Measurements from ENCODE around the gene LRTM1.

The LRTM1 gene

DNA sequence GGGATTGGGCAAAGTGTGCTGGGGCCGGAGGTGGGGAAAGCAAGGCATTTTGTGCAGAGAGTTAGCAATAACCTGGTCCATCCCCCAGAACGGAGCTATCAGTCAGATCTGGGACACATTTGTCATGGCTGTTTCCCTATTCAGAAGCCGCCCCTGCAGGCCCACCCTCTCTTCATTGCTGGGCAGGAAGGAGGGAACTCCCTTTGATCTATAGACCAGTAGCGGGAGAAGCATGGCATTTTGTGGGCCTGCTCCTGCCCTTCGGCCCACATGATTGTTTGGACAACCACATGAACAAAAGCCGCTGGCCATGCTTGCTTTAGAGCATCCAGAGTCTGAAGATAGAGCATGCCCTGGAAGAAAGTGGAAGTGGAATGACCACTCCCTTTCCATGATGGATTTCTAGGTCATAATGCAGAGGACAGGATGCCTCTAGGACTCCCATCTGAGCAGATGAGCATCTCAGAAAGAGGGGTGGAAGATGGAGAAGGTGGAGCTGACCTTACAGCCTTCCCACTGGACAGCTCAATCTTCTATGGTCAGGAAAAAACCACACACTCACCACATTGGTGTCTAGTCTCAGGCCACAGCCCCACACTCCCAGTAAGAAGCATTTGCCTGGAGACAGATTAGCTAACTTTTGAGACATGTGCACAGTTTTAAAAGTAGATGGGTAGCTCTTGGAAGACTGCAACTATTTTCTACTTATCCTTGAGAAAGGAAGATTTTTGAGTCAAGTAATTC is 11.9 kb upstream of the LRTM1 start:
- DNase-seq, result no peak

DNA sequence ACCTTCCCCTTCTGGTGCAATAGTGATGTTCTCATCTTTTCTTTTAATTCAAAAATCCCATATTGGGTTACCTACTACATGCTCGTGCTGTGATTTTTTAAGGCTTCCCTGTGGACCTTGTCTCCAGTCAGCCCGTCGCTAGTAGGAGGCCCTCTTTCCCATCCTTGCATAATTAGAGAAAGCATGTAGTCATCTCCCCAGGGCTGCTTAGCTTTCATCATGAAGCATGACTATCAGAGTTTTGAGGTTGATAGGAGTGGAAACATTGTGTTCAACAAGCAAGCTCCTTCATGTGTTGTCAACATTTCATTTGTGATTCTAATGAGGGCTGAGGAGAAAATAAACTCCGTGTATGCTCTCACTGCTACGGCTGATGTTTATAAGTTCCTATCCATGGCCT is 8.7 kb upstream of the LRTM1 start:
- DNase-seq, result no peak

DNA sequence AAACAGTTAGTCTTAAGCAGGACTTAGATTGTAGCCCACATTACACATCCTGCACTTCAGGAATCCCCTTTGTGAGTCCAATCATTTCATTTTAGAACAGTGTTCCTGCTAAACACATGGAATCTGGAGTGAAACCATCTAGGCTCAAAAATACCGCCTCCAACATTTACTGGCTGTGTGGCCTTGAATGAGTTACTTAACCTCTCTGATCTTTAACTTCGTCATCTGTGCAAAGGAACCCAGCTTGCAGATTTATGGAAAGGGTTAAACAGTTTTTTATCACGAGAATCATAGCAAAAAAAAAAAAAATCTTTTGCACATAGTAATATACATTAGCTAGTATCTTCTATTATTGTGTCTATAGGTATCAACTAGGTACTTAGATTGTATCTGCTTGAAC is 8.0 kb upstream of the LRTM1 start:
- no peak for DNase-seq

DNA sequence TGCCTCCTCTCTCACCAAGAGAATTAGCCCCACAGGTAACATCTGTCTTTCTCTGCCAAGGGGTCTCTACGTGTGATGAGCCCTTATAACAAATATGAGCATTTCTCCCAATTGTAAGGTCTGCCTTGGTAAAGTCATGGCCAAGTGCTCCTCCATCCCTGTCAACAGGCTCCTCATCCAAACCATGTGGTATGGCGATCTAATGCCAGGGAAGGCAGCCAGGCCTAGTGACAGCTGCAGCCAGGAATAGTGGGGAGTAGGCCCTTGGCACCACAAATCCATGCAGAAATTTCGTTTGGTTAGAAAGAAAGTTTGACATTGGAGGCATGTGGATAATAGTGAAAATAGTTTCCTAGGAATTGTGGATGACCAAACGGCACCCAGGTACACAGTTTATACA is 4.7 kb upstream of the LRTM1 start:
- no peak for DNase-seq

DNA sequence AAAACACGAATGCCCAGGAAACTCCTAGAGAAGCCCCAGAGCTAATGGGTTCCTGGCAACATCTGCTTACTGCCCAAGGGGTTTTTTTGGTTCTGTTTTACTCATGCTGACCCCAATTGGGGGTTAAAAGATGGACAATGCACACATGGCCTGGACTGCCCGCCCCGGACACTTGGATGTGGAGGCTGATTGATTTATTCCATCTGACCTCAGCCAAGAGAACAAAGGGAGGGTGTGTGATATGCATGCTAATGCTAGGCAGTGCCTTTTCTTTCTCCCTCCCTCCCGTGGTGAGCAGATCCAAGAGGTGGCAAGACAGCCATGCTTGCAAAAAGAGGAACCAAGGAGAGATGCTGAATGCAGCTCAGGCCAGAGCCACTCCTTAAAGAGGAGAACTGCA is 3.3 kb upstream of the LRTM1 start:
- no peak for DNase-seq

DNA sequence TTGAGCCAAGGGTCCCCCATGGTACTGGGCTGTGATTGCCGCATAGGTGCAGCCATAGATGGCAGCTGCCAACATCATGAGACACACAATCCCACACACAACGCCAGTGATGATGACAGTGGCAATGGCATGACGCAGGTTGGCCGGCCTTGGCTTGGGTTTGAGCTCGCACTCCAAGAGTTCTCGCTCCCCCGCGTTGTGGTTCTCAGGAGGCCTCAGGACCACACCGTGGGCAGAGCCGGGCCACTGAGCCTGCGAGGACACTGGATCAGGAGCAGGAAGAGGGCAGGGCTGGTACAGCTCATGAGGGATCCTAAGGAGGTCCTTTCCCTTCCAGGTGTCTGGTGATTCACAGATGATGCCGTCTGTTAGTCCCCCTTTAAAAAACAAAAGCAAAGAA is 9.3 kb downstream of the LRTM1 start:
- DNase-seq, result no peak

DNA sequence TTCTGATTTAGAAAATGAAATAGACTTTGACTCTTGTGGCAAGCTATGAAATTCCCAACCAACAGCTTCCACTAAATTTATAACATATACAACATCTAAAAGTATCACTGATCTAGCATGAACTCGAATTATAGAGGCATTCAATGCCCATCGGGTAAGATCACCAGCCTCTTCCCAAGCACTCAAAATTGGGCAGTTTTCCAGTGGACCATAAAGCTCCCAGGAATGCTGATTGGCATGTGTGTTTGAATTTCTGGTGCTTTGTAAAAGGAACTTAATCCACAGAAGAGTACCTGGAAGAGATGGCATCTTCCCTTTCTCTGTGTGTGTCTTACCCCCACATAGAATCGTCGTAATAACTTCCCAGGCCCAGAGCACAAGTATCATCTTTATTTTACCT is 10.0 kb downstream of the LRTM1 start:
- DNase-seq, result no peak

DNA sequence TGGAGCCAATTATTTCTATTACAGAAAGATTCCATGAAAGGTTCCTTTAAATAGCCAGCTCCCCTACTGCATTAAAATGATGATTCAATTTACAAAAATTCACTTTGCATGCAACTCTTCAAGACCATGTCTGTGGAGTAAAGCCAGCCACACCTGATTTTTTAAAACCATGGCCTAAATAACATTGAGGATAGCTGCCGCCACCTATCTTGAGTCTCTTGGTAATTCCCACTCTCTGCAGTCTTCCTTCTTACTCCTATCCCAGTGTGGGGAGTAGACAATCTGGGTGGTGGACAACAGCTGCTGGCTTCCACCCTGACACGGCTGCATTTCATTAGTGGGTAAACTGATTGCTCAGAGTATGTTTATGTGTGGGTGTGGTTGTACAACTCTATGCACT is 10.7 kb downstream of the LRTM1 start:
- no peak for DNase-seq

DNA sequence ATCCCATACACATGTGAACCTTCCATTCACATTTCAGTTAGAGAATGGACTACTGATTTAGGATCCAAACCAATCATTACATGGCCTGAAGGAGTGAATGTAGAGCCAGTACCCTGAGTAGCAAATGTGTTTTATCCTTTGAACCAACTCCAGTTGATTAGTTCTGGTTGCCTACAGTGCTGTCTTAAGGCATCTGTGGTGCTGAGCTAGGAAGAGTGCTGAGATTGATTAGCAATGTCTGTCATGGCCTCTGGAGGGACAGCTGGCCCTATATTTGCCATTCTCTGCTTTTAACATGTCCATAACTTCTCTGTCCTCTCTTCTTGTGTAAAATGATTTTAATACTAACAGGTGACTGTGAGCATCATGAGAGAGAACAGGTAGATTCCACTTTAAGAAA is 11.1 kb downstream of the LRTM1 start:
- no peak for DNase-seq

DNA sequence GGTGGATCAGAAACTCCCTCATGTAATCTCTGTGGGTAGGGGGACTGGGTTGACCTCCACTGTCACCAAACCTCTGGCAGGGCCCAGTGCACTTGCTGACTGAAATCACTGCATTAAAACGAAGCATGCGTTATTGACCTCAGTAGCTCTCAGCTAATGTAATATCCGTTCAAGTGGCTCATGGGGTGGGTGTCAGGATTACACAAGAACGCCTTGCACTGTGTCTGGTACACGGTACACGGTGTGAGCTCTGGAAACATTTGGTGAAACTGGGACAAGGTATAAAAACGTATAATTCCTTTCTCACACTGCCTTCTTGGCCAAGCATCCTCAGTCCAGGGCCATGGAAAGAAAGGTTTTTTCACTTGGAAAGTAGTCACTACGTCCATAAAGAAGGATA is 11.9 kb downstream of the LRTM1 start:
- DNase-seq, result no peak

DNA sequence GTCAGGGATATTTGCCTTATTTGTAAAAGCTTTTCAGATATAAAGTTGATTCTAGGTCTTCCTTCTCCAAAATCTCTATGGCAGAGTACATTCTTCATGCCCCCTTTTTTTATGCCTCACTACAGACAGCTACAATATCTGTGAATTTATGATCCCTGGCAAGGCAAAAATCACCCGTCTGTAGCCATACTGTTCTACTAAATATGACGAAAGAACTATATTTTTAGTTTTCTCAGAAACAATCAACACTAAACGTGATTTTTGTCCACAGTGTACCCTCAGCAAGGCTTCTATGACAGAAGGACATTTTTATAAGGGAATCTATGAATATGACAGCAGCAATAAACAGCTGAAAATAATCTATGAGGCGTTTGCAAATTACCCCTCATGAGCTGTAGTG is 12.7 kb downstream of the LRTM1 start:
- DNase-seq, result no peak

DNA sequence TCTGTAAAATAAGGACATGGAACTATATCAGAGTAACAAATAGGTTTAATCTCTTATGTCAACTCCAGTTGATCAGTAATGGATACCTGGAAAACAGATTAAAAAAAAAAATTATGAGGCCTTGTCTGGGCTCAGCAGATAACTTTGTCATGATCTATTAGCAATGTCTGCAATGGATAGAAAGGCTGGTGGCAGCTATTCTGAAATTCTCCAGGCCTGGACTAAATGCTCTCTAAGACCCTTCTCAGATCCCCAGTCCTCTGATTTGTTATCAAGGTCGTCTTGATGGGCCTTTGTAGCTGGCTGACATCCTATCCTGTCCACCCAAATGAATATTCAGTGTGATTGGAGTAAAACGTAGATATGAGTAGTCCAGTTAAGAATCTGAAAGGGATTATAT is 13.7 kb downstream of the LRTM1 start:
- no peak for DNase-seq

DNA sequence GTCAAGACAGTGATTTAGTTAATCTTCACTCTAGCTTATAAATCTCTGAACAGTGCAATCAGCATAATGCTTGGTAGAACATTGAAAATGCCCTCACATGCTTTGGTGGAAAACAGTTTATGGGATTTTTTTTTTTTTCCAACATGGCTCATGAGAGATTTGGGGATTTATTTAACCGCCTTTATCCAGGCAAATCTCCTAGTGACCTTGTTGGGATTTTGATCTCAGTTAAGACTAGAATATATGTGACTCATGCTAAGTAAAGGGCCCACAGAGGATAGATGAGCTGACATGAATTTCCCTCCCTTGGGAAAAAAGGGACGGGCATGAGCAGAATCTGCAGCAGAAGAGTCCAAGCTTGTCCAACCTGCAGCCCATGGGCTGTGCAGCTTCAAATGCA is 18.7 kb downstream of the LRTM1 start:
- no peak for DNase-seq

DNA sequence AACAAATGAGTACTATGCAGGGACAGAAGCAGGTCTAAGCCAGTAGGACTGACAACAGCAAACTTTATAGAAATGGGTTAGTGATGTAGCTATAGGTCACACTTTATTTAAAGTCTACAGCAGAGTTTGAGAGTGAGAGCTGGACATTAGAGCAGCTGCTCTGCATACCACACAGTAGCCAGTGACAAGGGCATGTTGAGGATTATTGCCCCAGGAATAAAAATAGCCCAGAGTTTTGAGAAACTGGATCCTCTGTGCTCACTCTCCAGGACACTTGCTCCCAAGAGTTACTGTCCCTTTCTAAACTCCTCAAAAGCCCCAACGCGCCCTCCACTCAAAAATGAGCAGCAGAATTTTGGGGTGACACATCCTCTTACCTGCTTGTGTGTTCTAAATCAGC is 21.1 kb downstream of the LRTM1 start:
- no peak for DNase-seq

DNA sequence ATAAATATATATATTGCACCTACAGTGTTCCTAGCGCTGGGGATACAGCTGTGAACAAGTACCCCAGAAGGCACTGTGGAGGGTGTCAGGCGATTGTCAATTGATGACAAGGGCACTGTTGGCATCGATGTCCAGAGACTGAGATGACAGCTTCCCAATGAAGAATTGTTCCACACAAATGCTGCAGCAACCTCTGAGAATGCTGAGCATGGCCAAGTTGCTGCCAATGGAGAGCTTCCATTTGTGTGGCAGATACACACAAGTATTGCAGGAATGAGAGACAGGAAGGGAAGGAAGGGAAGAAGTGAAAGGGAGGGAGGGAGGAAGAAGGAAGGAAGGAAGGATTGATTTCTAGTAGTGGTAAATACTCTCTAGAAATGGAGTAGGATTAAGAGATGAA is 21.9 kb downstream of the LRTM1 start:
- DNase-seq, result no peak

DNA sequence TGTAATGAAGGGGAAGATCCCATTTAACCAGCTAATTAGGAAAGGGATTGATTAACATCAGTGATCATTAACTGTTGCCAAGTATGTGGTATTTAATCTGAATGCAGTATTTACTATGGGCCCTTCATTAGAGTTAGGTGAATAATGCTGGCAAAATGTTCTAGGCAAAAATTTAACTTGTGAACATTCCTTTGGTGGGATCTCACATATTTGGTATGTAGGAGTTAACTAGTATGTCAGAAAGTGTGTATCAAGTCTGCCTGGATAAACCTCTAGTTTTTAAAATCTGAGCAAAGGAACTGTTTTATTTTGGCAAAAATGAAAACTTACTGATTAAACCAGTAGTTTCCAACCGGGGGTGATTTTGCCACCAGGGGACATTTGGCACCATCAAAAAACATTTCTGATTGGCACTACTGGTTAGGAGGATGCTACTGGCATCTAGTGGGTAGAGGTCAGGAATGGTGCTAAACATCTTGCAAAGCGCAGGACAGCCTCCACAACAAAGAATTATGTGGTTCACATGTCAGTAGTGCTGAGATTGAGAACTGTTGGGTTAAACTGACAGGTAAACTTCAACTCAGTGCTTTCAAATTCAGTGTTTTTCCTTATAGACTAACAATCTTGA is 22.5 kb downstream of the LRTM1 start:
- no peak for DNase-seq

DNA sequence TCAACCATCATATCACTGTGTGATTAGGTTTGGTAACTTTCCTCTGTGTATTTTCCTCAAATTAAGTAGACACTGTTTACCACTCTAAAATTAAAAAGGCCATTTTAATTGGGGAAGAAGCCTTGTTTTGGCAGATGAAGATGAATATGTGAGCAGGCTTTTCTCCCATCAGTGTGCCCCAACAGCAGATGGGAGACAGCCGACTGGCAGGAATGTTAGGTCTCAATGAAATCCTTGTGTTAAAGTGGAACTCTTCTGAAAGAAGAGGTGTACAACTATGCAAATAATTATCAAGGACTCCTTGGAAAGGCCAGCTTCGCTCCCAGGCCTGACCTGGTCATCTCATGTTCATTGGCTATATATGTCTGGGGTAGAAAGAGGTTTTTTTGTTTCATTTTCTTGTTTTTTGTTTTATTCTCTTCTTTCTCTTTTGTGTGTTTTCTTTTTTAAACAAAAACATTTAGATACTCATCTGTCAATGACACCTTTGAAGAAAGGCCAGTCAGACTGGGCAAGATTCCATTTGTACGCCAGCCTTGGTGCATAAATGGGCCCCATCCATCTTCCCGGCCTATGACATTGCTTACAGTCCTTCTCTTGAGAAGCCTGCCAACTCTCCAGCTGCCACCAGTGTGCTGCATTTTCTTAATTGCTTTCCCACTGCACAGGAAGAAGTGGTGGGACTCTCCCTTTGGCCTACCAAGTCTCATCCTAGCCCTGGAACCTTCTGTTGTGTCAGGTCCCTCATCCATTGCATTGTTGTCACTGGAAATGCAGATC is 25.8 kb downstream of the LRTM1 start:
- no peak for DNase-seq

DNA sequence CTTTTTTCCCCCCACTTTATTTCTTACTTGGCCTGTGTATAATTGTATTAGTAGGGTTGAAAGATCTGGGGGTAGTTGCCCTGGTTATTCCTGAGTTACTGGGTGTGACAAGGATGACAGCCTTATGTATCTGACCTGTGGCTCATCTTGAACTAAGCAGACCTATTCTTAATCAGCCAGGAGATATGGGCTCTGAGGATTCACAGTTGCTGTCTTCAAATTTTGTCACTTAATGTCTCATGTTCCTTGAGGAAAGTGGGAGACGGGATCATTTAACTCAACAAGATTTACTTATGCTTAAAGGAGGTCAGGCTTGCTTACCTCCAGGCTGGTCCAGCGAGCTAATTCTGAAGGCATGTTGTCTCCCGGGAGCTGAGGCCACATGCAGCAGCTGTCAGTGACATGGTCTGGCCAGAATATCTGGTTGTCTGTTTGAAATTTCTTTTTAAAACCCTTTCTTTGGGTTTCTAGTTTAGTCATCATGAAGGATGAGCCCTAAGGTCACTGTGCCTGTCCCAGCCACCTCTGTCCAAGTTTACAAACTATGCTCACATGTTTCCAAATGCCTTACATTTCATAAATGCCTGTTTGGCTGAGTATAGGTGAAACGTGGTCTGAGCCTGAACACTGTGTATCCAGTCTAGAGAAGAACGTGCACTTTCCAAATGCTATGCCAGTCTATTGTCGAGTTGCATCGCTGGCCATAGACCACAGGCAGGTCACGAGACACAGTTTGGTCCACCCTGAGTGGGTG is 26.8 kb downstream of the LRTM1 start:
- no peak for DNase-seq

DNA sequence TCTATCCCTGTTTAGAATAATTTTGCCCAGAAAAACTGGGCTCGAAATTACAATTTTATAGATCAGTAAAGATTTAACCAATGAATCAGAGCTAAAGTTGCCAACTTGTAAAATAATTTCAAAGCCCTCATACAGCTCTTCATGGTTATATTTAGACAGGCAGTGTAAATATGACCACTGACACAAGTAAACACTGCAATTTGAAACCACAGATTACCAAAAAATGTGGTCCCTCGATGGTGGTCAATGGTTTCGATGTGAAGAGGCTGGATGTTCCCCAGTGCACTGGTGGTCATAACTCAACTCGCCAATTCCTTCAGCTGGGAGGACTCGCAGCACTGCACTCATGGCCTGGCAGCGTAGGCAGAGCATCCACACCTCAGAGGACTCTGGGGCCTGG is 28.6 kb downstream of the LRTM1 start:
- no peak for DNase-seq

DNA sequence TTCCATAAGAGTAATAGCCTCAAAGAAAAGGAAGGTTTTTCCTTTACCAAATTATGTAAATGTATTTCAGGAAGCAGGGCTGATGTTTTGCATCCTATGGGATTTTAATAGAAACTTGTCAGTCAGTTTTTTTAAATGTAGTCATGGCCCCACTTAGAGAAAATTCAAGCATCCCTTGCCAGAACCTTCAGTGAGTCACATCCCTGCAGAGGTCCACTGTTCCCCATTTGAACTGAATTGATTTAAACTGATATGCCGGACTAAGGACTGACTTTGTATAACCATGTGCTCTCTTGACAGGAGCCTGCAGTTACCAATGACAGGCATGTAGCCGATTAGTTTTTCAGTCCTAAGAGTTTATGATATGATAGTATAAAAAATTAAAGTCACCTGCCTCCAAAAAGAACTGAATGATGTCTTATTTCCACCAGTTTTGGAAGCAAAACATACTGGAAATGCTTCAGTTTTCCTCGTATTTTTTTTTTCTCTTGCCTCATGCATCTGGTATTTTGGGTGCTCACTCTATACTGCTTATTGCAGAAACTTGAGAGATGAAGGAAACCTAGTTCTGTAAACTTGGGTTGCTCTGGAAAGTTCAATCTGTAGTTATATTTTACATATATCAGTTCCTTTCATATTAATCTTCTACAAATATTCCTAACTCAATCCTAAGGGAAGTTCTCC is 30.7 kb downstream of the LRTM1 start:
- DNase-seq, result no peak

DNA sequence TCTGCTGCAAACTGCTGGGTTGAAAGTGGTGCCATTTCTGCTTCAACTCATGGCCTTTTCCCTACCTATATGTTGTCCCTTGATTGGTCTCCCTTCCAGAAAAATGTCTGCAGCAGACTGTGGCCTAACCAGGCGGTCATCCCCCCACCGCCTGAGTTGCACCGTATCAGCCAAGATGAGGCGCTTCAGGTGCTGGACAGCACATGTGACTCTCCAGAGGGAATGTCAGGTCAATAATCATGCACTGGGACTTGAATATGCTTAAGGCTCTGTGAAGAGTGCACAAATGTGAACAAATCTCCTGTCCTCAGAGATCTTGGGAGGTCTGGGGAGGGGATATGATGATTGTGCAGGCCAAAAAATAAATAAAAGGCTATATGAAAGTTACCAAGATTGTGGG is 32.2 kb downstream of the LRTM1 start:
- DNase-seq, result no peak

DNA sequence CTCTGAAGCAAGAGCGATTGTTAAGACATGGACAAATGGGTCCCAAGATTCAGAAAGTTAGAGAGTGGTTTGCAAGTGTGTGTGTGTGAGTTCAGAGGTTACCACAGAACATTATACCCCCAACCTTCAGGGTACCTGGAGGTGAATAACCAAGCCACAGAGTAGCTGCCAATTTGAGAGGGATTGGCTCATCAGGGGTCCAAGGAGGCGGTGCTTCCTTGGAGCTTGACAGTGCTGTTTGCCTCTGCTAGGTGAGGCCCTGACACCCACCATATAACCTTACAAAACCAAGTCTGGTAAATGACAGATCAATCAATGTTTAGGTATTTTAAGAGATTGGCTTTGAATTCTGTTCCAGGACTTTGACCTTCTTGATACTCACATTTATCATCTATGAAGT is 35.7 kb downstream of the LRTM1 start:
- DNase-seq, result no peak

DNA sequence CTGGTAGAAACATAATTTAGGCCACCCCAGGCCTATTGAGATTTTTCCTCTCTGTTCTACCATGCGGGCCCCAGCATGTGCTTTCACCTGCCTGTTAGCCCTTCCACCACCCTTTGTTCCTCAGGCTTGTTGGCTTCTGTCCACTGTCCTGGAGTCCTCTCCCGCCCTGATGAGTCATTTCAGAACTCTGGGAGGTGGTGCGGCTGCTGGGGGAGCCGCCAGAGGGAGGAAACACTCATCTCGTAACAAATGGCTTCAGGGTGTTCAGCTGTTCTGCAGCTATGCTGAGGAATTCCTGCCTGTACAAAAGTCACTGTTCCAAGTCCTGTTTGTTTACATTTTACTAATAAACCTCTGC is 36.3 kb downstream of the LRTM1 start:
- no peak for DNase-seq
